EH (cell line): Measurements from ENCODE around the gene HAUS5.
"Not testable (repeated sequence)": the region's sequence is repeated elsewhere in the genome, so short reads cannot be mapped to it uniquely, and the experiment has no call there.

Experiments
- DNase-seq: peaks from one replicate; pipeline ENCODE4 v3.0.0-alpha.2; 2015; ENCODE audit warnings: low read depth

The HAUS5 gene

DNA sequence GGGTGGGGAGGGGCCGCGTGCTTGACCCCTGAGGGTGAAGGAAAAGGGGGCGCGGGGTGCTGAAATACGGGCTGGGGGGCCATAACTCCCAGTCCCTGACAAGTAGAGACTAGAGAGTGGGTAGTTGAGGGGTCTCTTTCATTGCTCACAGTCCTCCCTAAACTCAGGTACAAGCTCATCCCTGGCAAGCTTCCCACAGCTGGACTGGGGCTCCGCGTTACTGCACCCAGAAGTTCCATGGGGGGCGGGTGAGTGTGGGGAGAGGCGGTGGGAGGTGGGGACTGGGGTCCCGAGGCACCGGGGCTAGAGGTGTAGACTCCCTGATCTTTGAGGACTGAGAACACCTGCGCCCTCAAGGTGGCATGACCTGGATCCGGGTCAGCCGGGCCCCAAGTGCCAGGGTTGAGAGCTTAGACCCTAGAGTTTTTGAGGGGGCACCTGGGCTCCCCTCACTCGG lies 30.3 kb downstream of the HAUS5 start:
- DNase-seq, result no peak

DNA sequence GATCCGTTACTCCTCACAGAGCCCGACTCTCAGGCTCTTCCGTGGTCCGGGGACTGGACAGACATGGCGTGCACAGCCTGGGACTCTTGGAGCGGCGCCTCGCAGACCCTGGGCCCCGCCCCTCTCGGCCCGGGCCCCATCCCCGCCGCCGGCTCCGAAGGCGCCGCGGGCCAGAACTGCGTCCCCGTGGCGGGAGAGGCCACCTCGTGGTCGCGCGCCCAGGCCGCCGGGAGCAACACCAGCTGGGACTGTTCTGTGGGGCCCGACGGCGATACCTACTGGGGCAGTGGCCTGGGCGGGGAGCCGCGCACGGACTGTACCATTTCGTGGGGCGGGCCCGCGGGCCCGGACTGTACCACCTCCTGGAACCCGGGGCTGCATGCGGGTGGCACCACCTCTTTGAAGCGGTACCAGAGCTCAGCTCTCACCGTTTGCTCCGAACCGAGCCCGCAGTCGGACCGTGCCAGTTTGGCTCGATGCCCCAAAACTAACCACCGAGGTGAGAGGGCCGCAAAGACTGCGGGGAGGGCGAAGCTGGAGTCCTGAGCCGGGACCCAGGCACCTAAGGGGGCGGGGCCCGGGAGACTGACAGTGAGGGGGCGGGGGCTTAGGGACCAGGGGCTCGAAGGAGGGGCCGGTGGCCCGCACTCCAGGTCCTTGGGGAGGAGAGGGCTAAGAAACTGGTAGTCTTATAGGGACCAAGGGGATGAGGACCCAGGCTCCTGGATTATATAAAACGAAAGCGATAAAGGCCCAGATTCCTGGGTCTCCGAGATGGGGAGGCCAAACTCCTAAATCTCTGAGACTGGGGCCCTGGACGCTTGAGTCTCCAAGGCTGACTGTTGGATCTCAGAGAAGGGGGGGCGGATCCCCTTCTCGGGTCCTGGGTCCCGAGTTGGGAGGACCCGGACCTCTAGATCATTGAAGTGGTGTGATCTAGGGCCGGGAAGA lies 31.0 kb downstream of the HAUS5 start:
- DNase-seq, result peak; percentile 79

- DNase-seq, result peak; percentile 95
Observed at GRCh38 chr19:35644206-35644986, 31.9 kb downstream of the HAUS5 start.

- DNase-seq, result peak; percentile 72
Observed at GRCh38 chr19:35644987-35645679, 32.6 kb downstream of the HAUS5 start.

GRCh38 chr19:35645680-35646511 lies 33.4 kb downstream of the HAUS5 start:
- DNase-seq, result no peak

- peak; percentile 98 for DNase-seq
Observed at GRCh38 chr19:35648017-35648961, 35.8 kb downstream of the HAUS5 start, which contains the start of gene COX6B1. Gene COX6B1 (plus strand): TSS chr19:35648323. CDS start chr19:35651244, 2,921 bp downstream.

DNA sequence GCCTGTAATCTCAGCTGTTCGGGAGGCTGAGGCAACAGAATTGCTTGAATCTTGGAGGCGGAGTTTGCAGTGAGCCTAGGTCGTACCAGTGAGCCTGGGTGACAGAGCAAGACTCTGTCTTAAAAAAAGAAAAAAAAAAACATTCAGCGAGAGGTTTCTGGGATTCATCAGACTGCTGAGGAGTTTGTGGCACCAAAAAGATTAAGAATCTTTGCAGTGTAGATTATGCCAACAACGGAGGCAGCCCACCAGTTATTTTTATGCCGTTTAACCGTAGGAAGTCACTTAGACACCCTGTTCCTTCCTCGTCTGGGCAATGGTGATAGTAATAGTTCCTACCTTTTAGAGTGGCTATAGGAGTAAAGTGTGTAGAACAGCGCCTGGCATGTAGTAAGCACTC lies 38.0 kb downstream of the HAUS5 start:
- no peak for DNase-seq

- DNase-seq, result not testable (repeated sequence)
Observed at GRCh38 chr19:35654828-35655227, 42.3 kb downstream of the HAUS5 start.

DNA sequence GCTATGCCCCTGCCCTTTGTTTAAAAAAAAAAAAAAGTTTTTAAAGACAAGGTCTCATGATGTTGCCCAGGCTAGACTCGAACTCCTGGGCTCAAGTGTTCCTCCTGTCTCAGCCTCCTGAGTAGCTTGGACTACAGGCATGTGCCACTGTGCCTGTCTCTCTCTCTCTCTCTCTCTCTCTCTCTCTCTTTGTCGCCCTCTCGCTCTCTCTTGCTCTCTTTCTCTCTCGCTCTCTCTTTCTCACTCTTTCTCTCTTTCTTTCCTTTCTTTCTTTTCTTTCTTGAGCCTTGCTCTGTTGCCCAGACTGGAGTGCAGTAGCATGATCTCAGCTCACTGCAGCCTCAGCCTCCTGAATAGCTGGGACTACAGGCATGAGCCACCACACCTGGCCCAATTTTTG lies 43.1 kb downstream of the HAUS5 start:
- DNase-seq, result no peak

DNA sequence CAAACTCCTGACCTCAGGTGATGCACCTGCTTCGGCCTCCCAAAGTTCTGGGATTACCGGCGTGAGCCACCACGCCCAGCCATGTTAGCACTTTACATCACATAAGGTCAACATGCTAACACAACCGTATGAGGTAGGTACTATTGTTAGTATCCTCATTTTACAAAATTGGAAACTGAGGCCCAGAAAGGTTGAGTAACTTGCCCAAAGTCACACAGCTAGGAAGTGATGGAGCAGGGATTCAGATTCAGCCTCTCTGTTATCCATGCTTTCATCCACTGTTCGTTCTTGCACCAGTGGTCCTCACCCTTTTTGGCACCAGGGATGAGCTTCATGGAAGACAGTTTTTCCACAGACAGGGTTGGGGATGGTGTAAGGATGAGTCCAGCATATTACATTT lies 44.2 kb downstream of the HAUS5 start:
- DNase-seq, result no peak

DNA sequence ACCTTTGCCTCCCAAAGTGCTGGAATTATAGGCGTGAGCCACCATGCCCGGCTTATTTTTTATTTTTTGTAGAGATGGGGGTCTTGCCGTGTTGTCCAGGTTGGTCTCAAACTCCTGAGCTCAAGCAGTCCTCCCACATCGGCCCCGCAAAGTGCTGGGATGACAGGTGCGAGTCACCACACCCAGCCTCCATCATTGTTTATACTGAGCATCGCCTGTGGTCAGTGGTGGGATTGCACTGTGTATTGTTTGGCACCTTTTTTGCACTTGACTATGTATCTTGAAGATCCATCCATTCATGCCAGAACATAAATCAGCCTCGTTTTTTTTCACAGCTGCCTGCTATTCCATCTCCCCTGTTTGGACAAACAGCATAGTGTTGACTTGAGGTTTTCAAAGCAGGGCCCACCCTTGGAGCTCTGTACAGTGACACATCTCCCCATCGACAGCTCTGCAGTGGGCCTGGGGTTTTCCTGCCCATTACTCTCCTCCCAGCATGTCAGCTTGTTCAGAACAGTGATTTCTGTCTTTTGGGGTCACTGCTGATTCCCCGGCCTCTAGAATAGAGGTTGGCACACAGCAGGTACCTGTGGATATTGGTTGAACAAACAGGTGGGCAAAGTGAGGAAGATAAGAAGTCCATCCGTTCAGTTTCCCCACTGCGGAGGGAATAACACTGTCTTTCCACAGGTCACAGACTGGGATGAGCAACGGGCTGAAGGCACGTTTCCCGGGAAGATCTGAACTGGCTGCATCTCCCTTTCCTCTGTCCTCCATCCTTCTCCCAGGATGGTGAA lies 45.6 kb downstream of the HAUS5 start:
- no peak for DNase-seq

DNA sequence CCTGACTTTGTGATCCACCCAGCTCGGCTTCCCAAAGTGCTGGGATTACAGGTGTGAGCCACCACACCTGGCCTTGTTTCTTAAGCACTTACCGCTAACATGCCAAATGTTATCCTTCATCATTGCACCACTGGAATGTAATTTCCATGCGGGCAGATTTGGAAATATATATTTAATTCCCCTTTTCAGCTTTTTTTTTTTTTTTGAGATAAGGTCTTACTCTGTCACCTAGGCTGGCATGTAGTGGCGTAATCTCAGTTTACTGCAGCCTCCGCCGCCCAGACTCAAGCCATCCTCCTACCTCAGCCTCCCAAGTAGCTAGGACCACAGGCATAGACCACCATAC lies 49.4 kb downstream of the HAUS5 start:
- DNase-seq, result no peak

GRCh38 chr19:35663981-35664380 lies 51.4 kb downstream of the HAUS5 start:
- DNase-seq, result no peak

GRCh38 chr19:35665157-35665556 lies 52.6 kb downstream of the HAUS5 start:
- DNase-seq, result no peak

DNA sequence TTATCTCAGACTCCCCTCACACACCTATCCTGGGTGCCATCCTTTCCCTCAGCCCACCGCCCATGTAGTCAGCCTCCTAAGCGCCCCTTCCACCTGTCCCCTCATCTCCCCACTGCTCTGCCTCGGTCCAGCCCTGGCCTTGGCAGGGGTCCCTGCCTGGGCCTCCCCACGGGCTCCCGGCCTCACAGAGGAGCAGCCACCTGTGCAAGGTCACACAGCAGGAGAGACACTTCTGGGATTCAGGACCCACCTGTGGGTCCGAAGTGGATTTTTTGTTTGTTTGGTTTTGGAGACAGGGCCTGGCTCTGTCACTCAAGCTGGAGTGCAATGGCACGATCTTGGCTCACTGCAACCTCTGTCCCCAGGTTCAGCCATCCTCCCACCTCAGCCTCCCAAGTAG lies 53.1 kb downstream of the HAUS5 start:
- no peak for DNase-seq

DNA sequence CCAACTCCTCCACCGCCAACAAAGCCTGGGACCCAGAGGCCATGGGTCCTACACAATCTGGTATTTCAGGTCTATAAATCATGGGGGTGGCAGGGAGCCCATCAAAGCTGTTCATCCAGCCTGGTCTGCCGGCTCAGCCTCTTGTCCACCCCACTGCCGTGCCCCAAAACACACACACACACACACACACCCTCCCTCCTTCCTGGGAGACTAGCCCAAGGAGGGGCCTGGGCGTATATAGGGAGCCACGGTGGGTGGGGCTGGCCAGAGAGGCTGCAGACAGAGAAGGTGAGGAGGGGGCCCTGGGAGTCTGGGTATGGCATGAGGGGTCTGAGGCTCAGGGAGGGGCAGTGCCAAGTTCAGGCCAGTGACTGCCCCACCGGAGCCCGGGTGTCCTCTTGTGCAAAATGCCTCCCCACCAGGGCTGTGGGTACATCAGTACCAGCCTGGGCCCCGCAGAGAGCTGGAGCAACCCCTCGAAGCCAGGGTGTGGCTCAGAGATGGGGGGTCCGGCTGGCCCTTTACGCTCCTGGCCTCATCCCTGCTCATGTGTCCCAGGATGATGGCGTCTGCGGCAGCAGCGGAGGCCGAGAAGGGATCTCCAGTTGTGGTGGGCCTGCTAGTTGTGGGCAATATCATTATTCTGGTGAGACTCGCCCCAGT lies 53.8 kb downstream of the HAUS5 start, which contains the start of gene UPK1A:
Gene UPK1A (plus strand): TSS at position 267 of the 663 bp plus-strand sequence. CDS start 296 bp downstream, at position 563.
- DNase-seq, result no peak

GRCh38 chr19:35669566-35669965 lies 57.0 kb downstream of the HAUS5 start:
- DNase-seq, result no peak

- no peak for DNase-seq
Observed at GRCh38 chr19:35669974-35670373, 57.4 kb downstream of the HAUS5 start.

- DNase-seq, result no peak
Observed at GRCh38 chr19:35670686-35671085, 58.2 kb downstream of the HAUS5 start.
